Raji (cell line): ENCODE results near the gene CES2.

Experiments used
- POLR2A ChIP-seq: IDR thresholded peaks from 2 replicates; pipeline ENCODE4 v1.6.1; 2011; ENCODE audit warnings: low read depth, low read length, control low read depth; ENCODE audit not compliant: insufficient read depth

The CES2 gene

GRCh38 chr16:66937725-66938337, 2.5 kb downstream of the CES2 start:
- TF ChIP-seq POLR2A = no peak

- TF ChIP-seq POLR2A = no peak
Measured at GRCh38 chr16:66939366-66939765, 4.0 kb downstream of the CES2 start.

- no peak for TF ChIP-seq POLR2A
Measured at GRCh38 chr16:66940236-66940635, 4.9 kb downstream of the CES2 start.

- TF ChIP-seq POLR2A = no peak
Measured at GRCh38 chr16:66942981-66943380, 7.7 kb downstream of the CES2 start.

- TF ChIP-seq POLR2A = no peak
Measured at GRCh38 chr16:66943426-66944053, 8.2 kb downstream of the CES2 start.

GRCh38 chr16:66944054-66944441, 8.7 kb downstream of the CES2 start:
- no peak for TF ChIP-seq POLR2A

GRCh38 chr16:66945939-66946338, 10.6 kb downstream of the CES2 start:
- no peak for TF ChIP-seq POLR2A

GRCh38 chr16:66946541-66946940, 11.2 kb downstream of the CES2 start:
- no peak for TF ChIP-seq POLR2A

- no peak for TF ChIP-seq POLR2A
Measured at GRCh38 chr16:66946974-66947301, 11.6 kb downstream of the CES2 start.

GRCh38 chr16:66947302-66948065, 12.2 kb downstream of the CES2 start:
- TF ChIP-seq POLR2A = no peak

- no peak for TF ChIP-seq POLR2A
Measured at GRCh38 chr16:66948134-66948836, 13.0 kb downstream of the CES2 start.

GRCh38 chr16:66948837-66949225, 13.5 kb downstream of the CES2 start:
- TF ChIP-seq POLR2A = no peak

- TF ChIP-seq POLR2A = no peak
Measured at GRCh38 chr16:66949472-66949871, 14.2 kb downstream of the CES2 start.

- no peak for TF ChIP-seq POLR2A
Measured at GRCh38 chr16:66950437-66950836, 15.1 kb downstream of the CES2 start.

GRCh38 chr16:66950971-66951790, 15.9 kb downstream of the CES2 start:
- no peak for TF ChIP-seq POLR2A

- no peak for TF ChIP-seq POLR2A
Measured at GRCh38 chr16:66952430-66953110, 17.3 kb downstream of the CES2 start.
